Measurements from ENCODE around the gene MYNN. TPM values are rescaled to one million over a fixed set of nuclear protein-coding genes. Genes with fewer than 3 reads are reported as not detected.
A peak's percentile ranks its signal among the peaks of the same experiment; 100 is the strongest.

MYNN gene
- total and polyA plus RNA-seq, 2 of the 13 experiments (the other 11 are each of a cell fraction or from before 2014, with no cell fraction given): 10.4 to 17.6 TPM

GRCh38 chr3:169764312-169764881 is 8.8 kb upstream of the MYNN start (continued):
- TF ChIP-seq, protein P1, sequence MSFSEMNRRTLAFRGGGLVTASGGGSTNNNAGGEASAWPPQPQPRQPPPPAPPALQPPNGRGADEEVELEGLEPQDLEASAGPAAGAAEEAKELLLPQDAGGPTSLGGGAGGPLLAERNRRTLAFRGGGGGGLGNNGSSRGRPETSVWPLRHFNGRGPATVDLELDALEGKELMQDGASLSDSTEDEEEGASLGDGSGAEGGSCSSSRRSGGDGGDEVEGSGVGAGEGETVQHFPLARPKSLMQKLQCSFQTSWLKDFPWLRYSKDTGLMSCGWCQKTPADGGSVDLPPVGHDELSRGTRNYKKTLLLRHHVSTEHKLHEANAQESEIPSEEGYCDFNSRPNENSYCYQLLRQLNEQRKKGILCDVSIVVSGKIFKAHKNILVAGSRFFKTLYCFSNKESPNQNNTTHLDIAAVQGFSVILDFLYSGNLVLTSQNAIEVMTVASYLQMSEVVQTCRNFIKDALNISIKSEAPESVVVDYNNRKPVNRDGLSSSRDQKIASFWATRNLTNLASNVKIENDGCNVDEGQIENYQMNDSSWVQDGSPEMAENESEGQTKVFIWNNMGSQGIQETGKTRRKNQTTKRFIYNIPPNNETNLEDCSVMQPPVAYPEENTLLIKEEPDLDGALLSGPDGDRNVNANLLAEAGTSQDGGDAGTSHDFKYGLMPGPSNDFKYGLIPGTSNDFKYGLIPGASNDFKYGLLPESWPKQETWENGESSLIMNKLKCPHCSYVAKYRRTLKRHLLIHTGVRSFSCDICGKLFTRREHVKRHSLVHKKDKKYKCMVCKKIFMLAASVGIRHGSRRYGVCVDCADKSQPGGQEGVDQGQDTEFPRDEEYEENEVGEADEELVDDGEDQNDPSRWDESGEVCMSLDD (CRISPR knock-in tag; IDR thresholded peaks at IDR 0.05; ENCODE audit: borderline replicate concordance): 0 out of 2 replicates have a peak, but pooled peaks have one; percentile 27
- TF ChIP-seq CENPX (CRISPR knock-in tag; IDR thresholded peaks at IDR 0.05) (no peak), SPEN (CRISPR knock-in tag; IDR thresholded peaks at IDR 0.05; ENCODE audit: low read depth) (no peak; the same call in 1 of the 2 replicates), RBM39 (IDR thresholded peaks at IDR 0.05; ENCODE audit: low read depth, low read length, poor library complexity, severe bottlenecking) (no peak), UBTF (CRISPR knock-in tag; IDR thresholded peaks at IDR 0.05) (peak; percentile 73; the same call in 1 of the 2 replicates), TBX2 (CRISPR knock-in tag; IDR thresholded peaks at IDR 0.05; ENCODE audit: borderline replicate concordance) (no peak), ZNF687 (CRISPR knock-in tag; IDR thresholded peaks at IDR 0.05) (peak; percentile 76; the same call in 1 of the 2 replicates), ZNF879 (CRISPR knock-in tag; IDR thresholded peaks at IDR 0.05) (no peak), ATAD3A (CRISPR knock-in tag; IDR thresholded peaks at IDR 0.05) (no peak), ZNF572 (CRISPR knock-in tag; IDR thresholded peaks at IDR 0.05) (no peak), FOXJ3 (CRISPR knock-in tag; IDR thresholded peaks at IDR 0.05; ENCODE audit: borderline replicate concordance) (no peak), HOXA7 (CRISPR knock-in tag; IDR thresholded peaks at IDR 0.05) (no peak), ATF6 (CRISPR knock-in tag; conservative IDR thresholded peaks at IDR 0.05) (no peak)
- TF ChIP-seq, protein P2, sequence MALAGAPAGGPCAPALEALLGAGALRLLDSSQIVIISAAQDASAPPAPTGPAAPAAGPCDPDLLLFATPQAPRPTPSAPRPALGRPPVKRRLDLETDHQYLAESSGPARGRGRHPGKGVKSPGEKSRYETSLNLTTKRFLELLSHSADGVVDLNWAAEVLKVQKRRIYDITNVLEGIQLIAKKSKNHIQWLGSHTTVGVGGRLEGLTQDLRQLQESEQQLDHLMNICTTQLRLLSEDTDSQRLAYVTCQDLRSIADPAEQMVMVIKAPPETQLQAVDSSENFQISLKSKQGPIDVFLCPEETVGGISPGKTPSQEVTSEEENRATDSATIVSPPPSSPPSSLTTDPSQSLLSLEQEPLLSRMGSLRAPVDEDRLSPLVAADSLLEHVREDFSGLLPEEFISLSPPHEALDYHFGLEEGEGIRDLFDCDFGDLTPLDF (CRISPR knock-in tag; IDR thresholded peaks at IDR 0.05): no peak
